Measurements from ENCODE around the gene ADAM22.

Gene ADAM22

DNA sequence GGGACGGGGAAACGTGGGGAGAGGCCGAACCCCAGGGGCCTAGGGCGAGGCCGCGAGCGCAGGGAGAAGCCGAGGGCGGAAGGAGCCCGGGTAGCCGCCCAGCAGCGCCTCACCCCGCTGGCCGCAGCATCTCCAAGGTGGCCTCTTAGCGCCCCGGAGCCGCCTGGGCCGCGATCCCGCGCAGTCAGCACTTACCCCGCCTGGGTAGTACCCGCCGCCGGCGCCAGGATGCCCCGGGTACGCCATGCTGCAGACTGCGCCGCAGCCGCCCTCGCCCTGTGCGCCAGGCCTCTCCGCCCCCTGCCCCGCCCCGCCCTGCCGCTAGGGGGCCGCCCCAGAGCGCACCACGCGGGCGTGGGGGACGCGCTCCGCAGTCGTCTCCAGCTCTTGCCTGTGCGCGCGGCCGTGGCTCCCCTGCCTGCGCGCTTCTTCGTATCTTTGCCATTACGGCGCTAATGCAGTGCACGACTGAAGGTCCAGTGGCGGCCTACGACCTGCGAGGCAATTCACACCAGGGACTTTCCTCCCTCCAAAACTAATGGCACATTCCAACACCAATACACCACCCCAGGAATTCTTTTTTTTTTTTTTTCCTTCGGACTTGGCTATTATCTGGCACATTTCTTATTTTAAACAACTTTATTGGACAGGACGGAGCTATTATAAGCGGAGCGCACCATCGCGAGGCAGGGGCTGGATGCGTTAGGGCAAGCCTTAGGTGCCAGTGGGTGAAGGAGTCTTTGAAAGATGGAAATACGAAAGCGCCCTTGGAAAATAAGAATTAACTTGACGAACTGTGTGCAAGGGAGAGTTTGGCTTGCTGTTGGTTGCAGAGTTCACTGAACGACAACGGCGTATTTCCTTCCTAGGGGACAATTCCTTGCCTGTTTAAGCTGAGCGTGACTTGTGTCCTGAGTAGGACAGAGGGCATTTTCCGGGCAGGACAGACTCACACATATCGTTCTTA lies 286.0 kb downstream of the ADAM22 start, which contains the start of gene SRI:
SRI (minus strand) TSS at position 258 of the 967 bp plus-strand sequence; CDS start at position 246, 12 bp downstream.
- TF ChIP-seq CTCF (IDR thresholded peaks at IDR 0.05; ENCODE audit: control insufficient read depth, insufficient read depth, low read depth, low read length, missing control alignments): peak; percentile 32
- peak; percentile 31 for DNase-seq (ENCODE audit: low read depth)
- H3K4me3 ChIP-seq (ENCODE audit: control insufficient read depth, low read depth, low read length): peak within 1 kb of the TSS; percentile 70

DNA sequence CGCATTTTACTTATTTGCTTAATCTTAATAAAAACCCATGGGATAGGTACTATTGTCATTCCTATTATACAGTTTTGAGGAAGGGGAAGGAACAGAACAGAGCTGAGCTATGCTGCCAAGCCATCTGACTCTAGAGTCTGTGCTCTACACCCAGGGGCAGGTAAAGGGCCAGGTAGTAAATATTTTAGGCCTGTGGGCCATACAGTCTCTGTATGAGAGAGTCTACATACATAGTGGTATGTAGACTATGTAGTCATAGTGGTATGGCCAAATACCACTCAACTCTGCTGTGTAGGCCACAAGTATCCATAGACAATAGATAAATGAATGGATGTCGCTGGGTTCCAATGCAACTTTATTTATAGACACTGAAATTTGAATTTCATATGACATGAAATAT lies 289.2 kb downstream of the ADAM22 start:
- DNase-seq (ENCODE audit: low read depth): no peak
- H3K4me3 ChIP-seq (ENCODE audit: control insufficient read depth, low read depth, low read length): no peak overlapping the region
- TF ChIP-seq CTCF (IDR thresholded peaks at IDR 0.05; ENCODE audit: control insufficient read depth, insufficient read depth, low read depth, low read length, missing control alignments): no peak

DNA sequence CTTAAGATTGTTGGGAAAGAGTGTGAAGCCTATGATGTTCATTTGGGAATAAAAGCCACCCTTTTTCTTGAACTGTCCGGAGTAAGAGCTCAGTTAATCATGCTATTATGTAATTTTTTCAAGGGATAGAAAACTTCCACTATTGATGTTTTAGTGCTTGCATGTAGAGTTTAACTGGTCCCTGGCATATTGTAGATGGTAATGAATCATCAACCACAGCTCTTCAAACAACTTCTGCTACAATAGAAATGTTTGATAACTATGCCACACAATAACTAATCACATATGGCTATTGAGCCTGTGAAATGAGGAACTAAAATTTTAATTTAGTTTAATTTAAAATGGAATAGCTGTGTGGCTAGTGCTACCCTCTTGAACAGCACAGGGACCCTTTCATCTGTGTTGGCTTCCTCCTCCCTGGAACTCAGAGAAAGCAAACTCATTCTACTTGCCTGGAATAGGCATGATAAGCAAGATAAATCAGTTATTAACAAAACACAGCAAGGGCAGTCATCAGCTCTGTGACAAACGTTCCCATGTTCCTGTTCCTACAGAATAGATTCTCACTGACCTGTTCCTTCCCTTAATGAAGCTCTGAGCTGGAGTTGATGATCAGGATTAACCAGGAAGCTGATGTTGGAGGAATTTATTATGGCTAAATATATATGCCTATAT lies 290.7 kb downstream of the ADAM22 start:
- TF ChIP-seq CTCF (IDR thresholded peaks at IDR 0.05; ENCODE audit: control insufficient read depth, insufficient read depth, low read depth, low read length, missing control alignments): no peak

GRCh38 chr7:88226201-88226600 lies 292.1 kb downstream of the ADAM22 start:
- TF ChIP-seq CTCF (IDR thresholded peaks at IDR 0.05; ENCODE audit: control insufficient read depth, insufficient read depth, low read depth, low read length, missing control alignments): no peak
- no peak for DNase-seq (ENCODE audit: low read depth)
- no peak overlapping the region for H3K4me3 ChIP-seq (ENCODE audit: control insufficient read depth, low read depth, low read length)

More for the DNA sequence above, 290.7 kb downstream of the ADAM22 start:
- peak; percentile 48 for DNase-seq (ENCODE audit: low read depth)
- H3K4me3 ChIP-seq (ENCODE audit: control insufficient read depth, low read depth, low read length): no peak overlapping the region

GRCh38 chr7:88226886-88227516 lies 292.9 kb downstream of the ADAM22 start:
- TF ChIP-seq CTCF (IDR thresholded peaks at IDR 0.05; ENCODE audit: control insufficient read depth, insufficient read depth, low read depth, low read length, missing control alignments): no peak
- H3K4me3 ChIP-seq (ENCODE audit: control insufficient read depth, low read depth, low read length): no peak overlapping the region
- DNase-seq (ENCODE audit: low read depth): no peak

GRCh38 chr7:88229302-88229995 lies 295.4 kb downstream of the ADAM22 start:
- H3K4me3 ChIP-seq (ENCODE audit: control insufficient read depth, low read depth, low read length): no peak overlapping the region
- no peak for DNase-seq (ENCODE audit: low read depth)
- TF ChIP-seq CTCF (IDR thresholded peaks at IDR 0.05; ENCODE audit: control insufficient read depth, insufficient read depth, low read depth, low read length, missing control alignments): no peak
